HG03135 (cell line): ENCODE data around the gene CRB1.

Experiments
- ATAC-seq: cut with Tn5 transposase; IDR thresholded peaks from one replicate; pipeline ENCODE4 v1.9.1; 2021; ENCODE audit warnings: mild to moderate bottlenecking, moderate library complexity; ENCODE audit not compliant: unreplicated experiment

The CRB1 gene

DNA sequence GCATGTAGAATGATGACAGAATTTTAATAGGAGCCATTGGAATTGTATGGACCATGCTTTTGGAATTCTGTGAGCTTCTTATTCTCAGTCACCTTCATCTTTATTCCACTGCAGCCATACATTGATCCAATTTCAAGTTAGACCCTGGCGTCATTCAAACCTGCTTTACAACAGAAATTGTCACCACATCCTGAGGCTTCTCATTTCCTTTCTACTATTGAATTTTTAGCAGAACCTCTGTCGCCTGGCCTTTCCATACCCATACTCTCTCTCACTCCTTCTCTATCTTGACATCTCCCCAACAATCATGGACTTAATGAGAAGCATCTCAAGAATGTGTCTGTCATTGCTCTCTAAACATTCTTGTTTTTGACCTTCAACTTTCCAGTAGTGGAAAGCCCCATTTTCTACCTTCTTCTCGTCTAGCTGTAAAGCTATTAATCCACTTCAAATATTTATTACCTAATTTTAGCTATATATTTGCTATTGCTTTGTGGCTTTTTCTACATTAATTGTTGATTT, 74.1 kb downstream of the CRB1 start:
- no peak for ATAC-seq

DNA sequence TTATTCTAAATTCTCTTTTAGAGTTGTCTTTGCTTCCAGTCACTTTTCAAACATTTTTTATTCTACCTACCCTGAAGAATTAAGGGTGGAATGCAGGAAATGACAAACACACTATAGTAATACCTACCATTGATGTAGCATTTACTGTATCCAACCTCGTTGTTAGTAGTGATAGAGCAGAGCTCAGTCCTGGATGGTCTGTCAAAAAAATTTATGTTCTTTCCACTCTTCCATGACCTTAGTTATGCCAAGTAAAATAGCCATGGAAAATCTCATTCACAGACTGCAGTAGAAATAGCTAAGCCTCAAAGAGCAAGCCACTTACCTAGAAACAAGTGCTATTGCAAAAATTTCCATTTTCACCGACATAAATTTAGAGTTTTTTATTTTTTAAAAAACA, 74.6 kb downstream of the CRB1 start:
- no peak for ATAC-seq

DNA sequence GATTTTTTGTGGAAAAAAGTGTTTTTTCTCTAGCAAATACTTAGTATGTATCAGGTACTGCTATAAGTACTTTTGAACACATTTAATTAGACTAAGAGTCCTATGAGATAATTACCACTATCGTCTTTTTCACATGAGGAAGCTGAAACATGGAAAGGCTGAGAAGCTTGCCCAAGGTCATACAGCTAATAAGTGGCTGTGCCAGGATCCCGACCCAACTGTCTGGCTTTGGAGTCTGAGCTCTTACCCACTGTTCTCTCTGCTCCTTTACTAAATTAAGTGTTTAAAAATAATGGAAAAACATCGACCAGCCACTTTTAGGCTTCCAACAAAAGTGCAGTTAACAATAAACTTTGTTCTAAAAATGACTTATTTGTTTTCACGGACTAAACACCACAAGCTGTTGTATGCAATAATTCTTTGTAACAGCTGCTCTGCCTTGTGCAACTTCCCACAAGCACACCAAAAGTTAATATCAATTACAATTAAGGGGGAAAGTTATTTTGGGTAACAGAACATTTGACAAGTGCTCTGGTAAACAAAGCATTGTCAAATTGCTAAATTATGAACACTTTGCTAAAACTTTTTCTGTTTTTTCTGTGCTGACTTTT, 75.7 kb downstream of the CRB1 start:
- ATAC-seq, result no peak

DNA sequence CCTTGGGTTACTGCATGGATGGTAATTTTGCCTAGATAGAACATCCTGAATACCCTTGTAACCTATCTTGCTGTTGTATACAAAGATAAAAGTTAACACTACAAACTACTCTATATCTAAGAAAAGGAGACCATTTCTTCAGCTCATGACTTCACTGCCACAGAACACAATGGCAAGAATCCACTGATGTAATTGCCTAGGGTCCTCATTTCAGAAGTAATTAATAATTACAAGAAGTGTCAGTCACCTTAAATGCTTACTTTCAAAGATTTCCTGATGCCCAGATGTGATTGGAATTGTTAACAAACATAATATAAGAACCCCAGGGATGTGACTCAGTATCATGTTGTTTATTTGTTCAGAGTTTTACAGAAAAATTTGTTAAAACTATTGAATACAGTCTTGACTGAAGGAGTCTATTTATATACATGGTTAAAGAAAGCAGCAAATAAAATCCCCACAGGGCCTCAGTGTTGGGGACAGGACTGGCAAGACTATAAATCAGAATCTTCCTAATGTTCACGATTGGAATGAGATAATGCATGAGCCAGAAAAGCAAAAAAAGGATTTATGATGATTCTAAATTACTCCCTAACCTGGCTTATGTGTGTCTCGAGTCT, 83.9 kb downstream of the CRB1 start:
- ATAC-seq, result no peak

DNA sequence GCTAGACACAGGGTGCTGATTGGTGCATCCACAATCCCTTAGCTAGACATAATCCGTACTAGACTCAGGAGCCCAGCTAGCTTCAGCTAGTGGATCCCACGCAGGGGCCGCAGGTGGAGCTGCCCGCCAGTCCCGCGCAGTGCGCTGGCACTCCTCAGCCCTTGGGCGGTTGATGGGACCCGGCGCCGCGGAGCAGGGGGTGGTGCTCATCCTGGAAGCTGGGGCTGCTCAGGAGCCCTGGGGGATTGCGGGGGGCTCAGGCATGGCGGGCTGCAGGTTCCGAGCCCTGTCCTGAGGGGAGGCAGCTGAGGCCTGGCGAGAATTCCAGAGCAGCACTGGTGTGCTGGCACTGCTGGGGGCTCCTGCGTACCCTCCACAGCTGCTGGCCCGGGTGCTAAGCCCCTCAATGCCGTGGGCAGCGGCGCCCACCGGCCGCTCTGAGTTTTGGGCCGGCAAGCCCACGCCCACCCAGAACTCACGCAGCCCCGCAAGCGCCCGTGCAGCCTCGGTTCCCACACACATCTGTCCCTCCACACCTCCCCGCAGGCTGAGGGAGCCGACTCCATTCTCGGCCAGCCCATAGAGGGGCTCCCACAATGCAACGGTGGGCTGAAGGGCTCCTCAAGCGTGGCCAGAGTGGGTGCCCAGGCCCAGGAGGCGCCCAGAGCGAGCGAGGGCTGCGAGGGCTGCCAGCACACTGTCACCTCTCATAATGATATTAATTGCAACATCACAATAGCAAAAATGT, 87.4 kb downstream of the CRB1 start:
- ATAC-seq, result no peak

DNA sequence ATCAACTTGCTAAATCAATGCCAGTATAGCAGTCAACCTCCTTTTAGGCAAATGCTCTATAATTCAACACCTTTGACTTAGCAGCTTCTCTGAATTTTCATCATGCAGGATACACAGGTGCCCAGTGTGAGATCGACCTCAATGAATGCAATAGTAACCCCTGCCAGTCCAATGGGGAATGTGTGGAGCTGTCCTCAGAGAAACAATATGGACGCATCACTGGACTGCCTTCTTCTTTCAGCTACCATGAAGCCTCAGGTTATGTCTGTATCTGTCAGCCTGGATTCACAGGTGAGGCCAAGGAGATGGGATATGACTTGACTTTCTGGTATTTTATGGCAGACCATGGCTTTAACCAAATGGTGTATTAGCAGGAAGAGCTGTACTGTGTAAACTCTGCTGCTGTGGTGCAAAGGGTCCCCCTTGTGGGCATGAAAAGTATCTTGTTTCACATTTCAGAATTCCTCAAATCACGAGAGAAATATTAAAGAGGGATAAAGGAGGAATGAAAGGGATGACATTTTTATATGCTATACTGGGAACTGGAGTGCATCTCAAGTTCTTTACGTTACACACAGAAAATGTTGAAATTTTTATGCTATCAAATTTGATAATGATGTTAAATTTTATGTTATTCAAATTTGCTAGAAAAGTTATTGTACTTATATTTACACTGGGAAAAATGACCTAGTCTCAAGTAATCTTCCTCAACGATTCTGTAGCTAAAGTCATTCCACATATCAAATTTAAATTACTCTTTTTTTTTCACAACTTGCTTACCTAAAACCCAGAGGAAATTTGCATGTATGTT, 88.9 kb downstream of the CRB1 start:
- no peak for ATAC-seq

DNA sequence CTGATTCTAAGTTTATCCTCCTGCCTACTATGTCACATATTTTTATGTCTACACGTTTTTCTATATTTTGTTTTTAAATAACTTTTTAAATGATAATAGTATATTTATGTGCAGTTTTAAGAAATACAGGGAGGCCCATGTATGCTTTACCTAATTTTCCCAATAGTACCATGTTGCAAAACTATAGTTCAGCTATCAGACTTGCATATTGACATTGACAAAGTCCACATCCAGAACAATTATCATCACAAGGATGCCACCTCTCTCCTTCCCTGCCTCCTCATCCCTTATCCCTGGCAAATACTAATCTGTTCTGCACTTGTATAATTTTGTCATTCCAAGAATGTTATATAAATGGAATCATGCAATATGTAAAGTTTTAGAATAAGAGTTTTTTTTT, 90.9 kb downstream of the CRB1 start:
- ATAC-seq, result no peak

DNA sequence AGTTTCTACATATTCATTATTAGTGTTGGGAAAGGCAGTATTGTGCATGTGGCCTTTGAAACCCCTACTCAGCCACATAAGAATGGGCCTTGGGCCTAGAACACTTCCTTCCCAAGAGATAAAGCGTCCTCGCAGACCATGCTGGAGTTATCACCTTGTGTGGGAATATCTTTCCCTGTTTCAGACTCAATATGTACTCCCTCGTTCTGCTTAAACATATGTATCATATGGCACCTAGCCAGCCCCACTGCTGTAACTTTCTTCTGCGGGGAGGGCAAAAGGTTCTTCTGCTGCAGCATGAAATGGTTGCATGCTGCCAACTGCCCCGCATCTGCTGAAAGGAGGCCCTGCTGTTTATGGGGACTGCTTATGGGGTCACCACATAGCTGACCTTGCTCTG, 92.0 kb downstream of the CRB1 start:
- ATAC-seq, result no peak

DNA sequence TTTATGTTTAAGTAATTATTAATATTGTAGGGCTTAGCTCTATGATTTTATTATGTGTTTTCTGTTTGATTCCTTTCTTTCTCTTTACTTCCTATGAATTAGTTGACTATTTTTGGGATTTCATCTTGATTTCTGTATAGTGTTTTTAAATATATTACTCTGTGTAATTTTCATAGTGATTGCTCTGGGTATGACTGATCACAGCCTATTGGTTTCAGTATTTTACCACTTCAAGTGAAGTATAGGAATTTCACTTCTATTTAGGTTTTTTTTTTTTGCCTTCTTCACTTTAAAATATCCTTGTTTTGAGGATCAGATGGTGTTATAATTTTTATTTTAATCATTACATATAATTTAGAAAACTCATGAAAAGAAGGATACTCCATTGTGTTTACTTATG, 94.8 kb downstream of the CRB1 start:
- ATAC-seq, result no peak

DNA sequence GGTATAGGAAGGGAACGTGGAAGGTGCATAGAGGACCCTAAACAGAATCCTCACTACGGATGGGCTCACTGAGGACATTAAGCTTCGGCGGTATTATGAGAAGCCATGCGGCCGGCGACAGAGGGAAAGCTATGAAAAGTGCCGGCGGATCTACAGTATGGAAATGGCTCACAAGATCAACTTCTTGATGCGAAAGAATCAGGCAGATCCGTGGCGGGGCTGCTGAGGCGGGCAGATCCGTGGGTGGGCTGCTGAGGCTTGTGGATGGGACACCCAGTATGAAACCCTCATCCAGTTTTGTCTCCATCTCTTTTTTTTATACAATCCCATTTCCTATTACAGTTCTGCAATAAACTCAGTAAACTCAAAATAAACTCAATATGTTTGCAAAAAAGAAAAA, 95.8 kb downstream of the CRB1 start:
- ATAC-seq, result no peak

DNA sequence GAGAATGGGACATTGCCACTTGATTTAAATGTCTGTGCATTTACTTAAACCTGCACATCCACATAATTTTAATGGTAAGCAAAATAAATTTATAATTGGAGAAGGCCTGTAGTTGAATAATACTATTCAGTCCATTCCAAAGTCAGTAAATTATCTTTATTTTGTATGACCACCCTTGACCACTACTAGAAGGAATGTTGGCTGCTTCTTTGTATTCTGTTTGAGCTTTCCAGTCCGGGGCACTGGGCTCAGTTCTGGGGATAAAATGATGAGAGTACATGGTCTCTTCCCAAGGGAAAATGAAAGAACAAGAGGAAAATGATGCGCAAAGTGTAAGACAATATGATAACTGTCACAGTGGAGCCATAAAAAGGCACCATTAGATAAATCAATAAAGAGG, 98.9 kb downstream of the CRB1 start:
- no peak for ATAC-seq

DNA sequence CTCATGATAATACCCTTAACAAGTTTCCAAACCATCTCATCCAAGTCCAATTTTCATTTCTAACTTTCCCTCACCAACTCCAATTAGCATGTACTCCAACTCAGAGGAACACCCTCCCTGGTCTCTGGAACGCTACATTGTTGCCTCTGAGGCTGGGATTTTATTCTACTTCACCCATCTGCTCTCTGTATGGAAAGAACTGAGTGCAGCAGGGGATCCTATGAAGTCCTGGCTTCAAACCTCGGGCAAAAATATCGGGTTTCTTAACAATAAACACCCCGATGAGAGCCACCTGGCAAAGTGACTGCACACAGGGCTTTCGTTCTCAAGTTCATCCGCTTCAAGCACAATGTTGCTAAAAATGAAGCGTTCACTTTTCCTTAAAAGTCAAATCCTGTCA, 99.6 kb downstream of the CRB1 start:
- no peak for ATAC-seq

DNA sequence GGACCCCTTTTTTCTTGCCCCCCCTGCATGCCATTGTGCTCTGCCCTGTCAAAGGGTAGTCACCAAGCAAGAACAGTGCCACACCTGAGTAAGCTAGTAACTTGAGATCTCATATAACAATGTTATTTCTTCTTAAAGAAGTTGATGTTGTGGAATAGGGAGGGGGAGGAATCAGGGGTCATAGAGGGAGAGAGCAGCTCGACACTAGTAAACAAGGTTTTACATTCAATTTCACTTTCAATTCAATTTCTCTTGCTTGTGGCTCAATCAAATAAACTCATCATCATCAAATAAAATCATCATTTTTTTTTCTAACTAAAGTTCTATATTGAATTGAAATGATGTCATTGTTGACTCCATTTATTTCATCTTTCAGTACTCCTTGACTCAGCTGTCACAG, 106.4 kb downstream of the CRB1 start:
- ATAC-seq, result no peak

DNA sequence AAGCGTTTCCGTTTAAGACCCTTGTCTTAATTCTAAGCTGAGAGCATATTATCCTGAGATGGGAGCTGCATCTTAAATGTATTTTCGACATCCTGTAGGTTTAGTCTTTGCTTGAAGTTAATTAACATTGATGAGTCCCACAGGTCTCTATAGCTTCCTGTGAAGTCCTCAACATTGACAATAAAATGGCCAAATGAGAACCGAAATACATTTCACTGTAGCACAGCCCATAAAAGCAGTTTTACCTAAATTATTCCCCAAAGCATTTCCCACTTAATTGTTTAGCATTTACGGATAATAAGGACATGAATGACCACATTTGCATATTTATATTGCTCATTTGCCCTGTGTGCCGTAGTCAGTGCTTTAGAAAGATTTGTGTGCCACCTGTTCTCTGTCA, 116.4 kb downstream of the CRB1 start:
- ATAC-seq, result no peak

DNA sequence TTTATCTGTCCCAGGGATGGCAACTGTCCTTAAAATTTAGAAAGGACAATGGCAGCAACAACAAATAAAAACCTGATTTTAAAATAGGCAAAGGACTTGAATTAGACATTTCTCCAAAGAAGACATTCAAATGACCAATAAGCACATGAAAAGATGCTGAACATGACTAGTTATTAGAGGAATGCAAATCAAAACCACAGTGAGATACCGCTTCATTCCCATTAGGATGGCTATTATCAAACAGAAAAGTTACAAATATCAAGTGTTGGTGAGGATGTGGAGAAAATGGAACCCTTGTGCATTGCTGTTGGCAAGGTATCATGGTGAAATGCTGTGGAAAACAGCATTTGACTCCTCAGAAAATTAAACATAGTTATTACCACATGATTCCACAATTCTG, 120.7 kb downstream of the CRB1 start:
- ATAC-seq, result no peak

DNA sequence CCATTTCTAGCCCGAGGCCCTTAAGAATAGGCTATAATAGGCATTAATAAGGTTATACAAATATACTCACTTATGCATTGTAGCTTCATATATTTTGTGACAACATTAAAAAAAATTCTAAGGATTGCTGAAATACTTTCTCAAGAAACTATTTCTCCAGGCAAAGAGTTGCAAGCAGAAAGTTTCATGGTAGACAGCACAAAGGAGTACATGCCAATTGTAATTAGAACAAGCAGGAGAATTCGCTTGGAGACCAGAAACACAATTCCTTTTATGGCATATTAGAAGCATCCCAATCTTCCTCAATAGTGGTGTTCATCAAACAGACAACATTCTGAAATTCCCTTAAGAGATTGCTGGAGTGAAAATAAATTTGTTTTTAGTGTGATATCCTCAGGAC, 122.8 kb downstream of the CRB1 start:
- no peak for ATAC-seq

DNA sequence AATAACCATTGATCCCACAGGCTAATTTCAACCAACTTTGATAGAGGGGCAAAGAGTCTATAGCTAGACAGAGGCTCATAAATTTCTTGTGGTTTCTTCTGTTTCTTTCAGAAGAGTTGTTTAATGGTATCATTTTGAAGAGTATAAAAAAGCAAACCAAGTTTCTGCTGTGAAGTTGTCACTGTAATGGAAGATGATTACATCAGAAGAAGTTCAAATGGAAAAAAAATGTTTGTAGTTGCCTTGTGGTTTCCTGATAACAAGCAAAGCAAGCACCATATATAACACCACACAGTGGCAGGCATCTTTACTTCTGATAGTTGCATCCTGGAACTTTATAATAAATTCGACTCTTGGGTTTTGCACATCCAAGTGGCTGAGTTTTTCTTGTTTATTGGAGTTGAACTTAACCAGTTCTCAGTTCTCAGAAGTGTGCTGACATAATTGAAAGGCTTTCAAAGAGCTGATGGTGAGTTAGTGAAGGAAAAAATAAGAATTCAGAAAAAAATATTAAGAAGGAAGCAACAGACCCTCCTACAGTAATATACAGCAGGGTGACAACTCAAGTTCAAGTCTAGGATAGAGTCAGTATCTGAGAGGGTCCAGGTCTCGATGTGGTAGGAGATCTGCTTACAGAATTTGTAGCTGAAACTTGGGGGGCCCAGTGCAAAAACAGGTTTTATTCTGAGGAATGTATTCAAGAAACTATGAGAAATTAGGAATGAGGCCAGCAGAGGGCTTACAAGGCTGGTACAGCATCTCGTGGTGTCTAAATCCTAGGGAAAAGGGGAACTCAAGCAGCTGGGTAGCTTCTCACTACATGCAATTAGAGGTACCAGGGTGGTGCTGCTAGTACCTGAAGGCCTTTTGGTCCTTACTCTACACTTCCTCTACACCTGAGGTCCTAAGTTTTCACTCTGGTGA, 123.5 kb downstream of the CRB1 start:
- ATAC-seq, result no peak

DNA sequence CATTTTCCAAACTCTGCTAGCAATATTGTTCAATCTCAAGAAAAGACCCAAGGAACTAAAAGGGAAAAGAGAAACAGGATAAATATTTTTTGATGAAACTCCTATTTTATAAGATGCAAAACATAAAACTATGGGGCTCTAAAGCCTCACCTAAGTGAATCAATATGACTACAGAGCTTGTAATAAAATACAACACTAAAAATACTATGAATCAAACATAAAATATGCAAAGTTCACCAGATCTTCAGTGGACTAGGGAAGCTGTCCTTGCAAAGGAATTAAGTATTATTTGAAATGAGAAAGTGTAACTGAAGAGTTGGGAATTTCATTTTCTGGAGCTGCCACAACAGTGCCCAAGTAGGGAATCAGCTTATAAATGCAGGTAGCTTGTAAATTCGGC, 124.5 kb downstream of the CRB1 start:
- no peak for ATAC-seq

DNA sequence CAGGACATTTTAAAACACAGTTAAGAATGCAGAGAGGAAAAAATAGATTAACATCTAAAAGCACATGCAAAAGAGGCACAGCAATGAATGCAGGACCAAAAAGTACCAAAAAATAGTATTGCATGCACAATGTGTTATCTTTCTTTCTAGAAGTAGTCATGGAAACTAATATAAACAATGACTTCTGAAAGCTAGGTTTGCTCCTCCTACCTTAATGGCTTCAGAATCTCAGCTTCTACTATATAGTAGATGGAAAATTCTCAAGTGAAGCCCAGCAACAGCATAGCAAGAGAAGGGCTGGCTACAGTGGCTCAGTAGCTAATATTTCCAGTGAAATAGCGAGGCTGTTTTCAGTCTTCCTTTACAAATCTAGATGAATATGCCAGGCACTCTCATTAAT, 125.1 kb downstream of the CRB1 start:
- ATAC-seq, result no peak

DNA sequence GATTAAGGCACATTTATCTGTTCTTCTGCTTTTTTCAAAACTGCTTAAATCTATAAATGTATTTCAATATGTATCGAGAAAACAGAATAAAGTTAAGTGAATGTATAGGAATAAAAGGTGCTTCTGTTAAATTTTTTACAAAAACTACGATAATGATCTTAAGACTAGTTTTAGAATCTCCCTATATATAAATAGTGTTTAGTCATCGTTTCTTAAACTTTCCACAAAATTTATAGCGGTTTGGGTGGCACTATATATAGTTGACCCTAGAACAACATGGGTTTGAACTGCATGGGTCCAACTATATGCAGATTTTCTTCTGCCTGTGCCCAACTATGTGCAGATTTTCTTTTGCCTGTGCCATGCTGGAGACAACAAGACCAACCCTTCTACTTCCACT, 125.7 kb downstream of the CRB1 start:
- no peak for ATAC-seq
